ENCODE data around the gene PDZD7. TPM values are rescaled to one million over a fixed set of nuclear protein-coding genes. Genes with fewer than 3 reads are reported as not detected.

The PDZD7 gene
- total and polyA plus RNA-seq, 9 of the 15 experiments (the other 6 are each of a cell fraction or from before 2014, with no cell fraction given) = 0.04 to 0.24 (median 0.08) TPM; not detected in 3

GRCh38 chr10:100984672-100985177 is 46.2 kb downstream of the PDZD7 start:
- H4K20me1 ChIP-seq (replicated peaks; ENCODE audit: control insufficient read depth, insufficient read depth, low read length) = peaks cover 6% of the 10 kb centered on the region; the same call in 1 of the 2 replicates
- ChIA-PET POLR2A (interaction anchor here (0.8 to 1.3 kb wide), 3 partner anchors 9 to 19 kb away, joined by 3 to 4 read pairs (median 3); no protein-coding TSS in a partner anchor), CTCF (ENCODE audit: low intra/inter-chr PET ratio) (no interaction called here)
- TF ChIP-seq GATAD2B (IDR thresholded peaks at IDR 0.05; ENCODE audit: borderline replicate concordance) (no peak), DMBX1 (CRISPR knock-in tag; IDR thresholded peaks at IDR 0.05; ENCODE audit: borderline replicate concordance) (no peak)
- no TSS peak for BruUV-seq (replicated peaks)
- H3K9me3 ChIP-seq (replicated peaks; ENCODE audit: control insufficient read depth, insufficient read depth, low read depth, low read length) = no peaks in the 10 kb centered on the region
- DNase-seq (ENCODE audit: extremely low read depth in 1 of 4, low spot score in 3 of 4) (no peak), ATAC-seq (no peak), FAIRE-seq (no peak)
- no peak overlapping the region for H3K9ac ChIP-seq (ENCODE audit: insufficient read depth in 1 of 2, low read depth in 2 of 2, low read length in 2 of 2)
- H2AFZ ChIP-seq (ENCODE audit: low read depth, low read length) = no peak overlapping the region
- in situ Hi-C loops (cut with MboI) = loop anchor here (25.0 kb wide), 1 partner anchor 1053 kb away; no protein-coding TSS in a partner anchor
- peaks cover 16 to 25% of the 10 kb centered on the region in 2 experiments; a peak in 4 of 5 replicates for H3K4me1 ChIP-seq (replicated peaks in 1 of 2; ENCODE audit: control insufficient read depth in 2 of 2, insufficient read depth in 2 of 2, low read length in 2 of 2)
- intact Hi-C loops (cut with micrococcal nuclease) = no loop called here
- H3K9me1 ChIP-seq (ENCODE audit: control insufficient read depth, insufficient read depth, low read length) = no peaks in the 10 kb centered on the region
- no peak overlapping the region for H3K27ac ChIP-seq (ENCODE audit: extremely low read depth, low read depth, low read length)
- peaks cover 45% of the 10 kb centered on the region; the same call in 2 of the 3 replicates for H3K36me3 ChIP-seq (ENCODE audit: control insufficient read depth, insufficient read depth, low read length)
- no peak overlapping the region for H3K4me2 ChIP-seq (ENCODE audit: insufficient read depth, low read length)
- WGBS (ENCODE audit: insufficient coverage, low coverage, missing lambda C conversion rate) = 56% methylated on average over 2 of the region's 2 CpGs
- H3K27me3 ChIP-seq (ENCODE audit: control insufficient read depth in 2 of 2, insufficient read depth in 2 of 2, low read length in 2 of 2) = no peaks in the 10 kb centered on the region
- H3K4me3 ChIP-seq = no peak overlapping the region
- peaks cover 42% of the 10 kb centered on the region for H3K79me2 ChIP-seq (ENCODE audit: control insufficient read depth, insufficient read depth, low read length)

- H3K36me3 ChIP-seq (ENCODE audit: control insufficient read depth, insufficient read depth, low read length) = peaks cover 38% of the 10 kb centered on the region; the same call in 2 of the 3 replicates
- CTCF ChIA-PET (ENCODE audit: low intra/inter-chr PET ratio) = no interaction called here
- no peak overlapping the region for H3K27ac ChIP-seq (ENCODE audit: extremely low read depth, low read depth, low read length)
- POLR2A ChIA-PET = interaction anchor here (0.6 to 1.3 kb wide), 4 partner anchors 15 to 296 kb away, joined by 3 read pairs; no protein-coding TSS in a partner anchor
- intact Hi-C loops (cut with micrococcal nuclease) (no loop called here), in situ Hi-C loops (cut with MboI) (loop anchor here (25.0 kb wide), 1 partner anchor 1053 kb away; no protein-coding TSS in a partner anchor)
- no peaks in the 10 kb centered on the region for H3K27me3 ChIP-seq (ENCODE audit: control insufficient read depth in 2 of 2, insufficient read depth in 2 of 2, low read length in 2 of 2)
- H3K79me2 ChIP-seq (ENCODE audit: control insufficient read depth, insufficient read depth, low read length) = peaks cover 35% of the 10 kb centered on the region
- WGBS (ENCODE audit: insufficient coverage, low coverage, missing lambda C conversion rate) = 77% methylated on average over 6 of the region's 13 CpGs
- TF ChIP-seq KDM5B (IDR thresholded peaks at IDR 0.05; ENCODE audit: insufficient replicate concordance, low read depth, low read length) (peak; percentile 14), NFRKB (IDR thresholded peaks at IDR 0.05; ENCODE audit: low read depth) (no peak), TAF15 (IDR thresholded peaks at IDR 0.05; ENCODE audit: low read depth, low read length) (no peak)
- no peak for FAIRE-seq
- no peak for DNase-seq (ENCODE audit: extremely low read depth in 1 of 4, low spot score in 3 of 4)
- H3K4me2 ChIP-seq (ENCODE audit: insufficient read depth, low read length) = no peak overlapping the region
- H2AFZ ChIP-seq (ENCODE audit: low read depth, low read length) = no peak overlapping the region
- no TSS peak for BruUV-seq (replicated peaks)
- H4K20me1 ChIP-seq (replicated peaks; ENCODE audit: control insufficient read depth, insufficient read depth, low read length) = peaks cover 1% of the 10 kb centered on the region; the same call in 1 of the 2 replicates
- H3K4me3 ChIP-seq = no peak overlapping the region
- no peak for ATAC-seq
- no peaks in the 10 kb centered on the region for H3K9me1 ChIP-seq (ENCODE audit: control insufficient read depth, insufficient read depth, low read length)
- peaks cover 10 to 23% of the 10 kb centered on the region in 2 experiments; a peak in 3 of 5 replicates for H3K4me1 ChIP-seq (replicated peaks in 1 of 2; ENCODE audit: control insufficient read depth in 2 of 2, insufficient read depth in 2 of 2, low read length in 2 of 2)
- no peaks in the 10 kb centered on the region for H3K9me3 ChIP-seq (replicated peaks; ENCODE audit: control insufficient read depth, insufficient read depth, low read depth, low read length)
- no peak overlapping the region; a peak in 1 of 4 replicates for H3K9ac ChIP-seq (ENCODE audit: insufficient read depth in 1 of 2, low read depth in 2 of 2, low read length in 2 of 2)
These were observed 46.9 kb downstream of the PDZD7 start for GRCh38 chr10:100983868-100984671.
